ENCODE results near the gene SOS2.

DNA sequence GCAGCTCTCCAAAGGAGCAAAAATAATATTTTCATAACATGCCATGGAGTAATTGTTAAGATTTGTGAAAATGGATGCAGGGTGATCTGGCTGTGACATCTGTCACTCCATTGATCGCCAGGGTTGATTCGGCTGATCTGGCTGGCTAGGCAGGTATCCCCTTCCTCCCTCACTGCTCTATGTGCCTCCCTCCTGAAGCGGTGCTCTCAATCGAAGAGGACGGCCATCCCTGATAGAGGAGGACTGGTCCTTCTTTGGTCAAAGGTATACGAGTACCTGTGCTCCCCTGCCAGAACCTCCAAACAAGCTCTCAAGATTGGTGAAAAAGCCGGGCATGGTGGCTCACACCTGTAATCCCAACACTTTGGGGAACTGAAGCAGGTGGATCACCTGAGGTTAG, 162.9 kb downstream of the SOS2 start:
- TF ChIP-seq POLR2A (IDR thresholded peaks at IDR 0.05; ENCODE audit: low read depth, low read length) = no peak
- no peak for TF ChIP-seq SPI1 (IDR thresholded peaks at IDR 0.05; ENCODE audit: low read depth, low read length)
- TF ChIP-seq POLR2AphosphoS5 (IDR thresholded peaks at IDR 0.05; ENCODE audit: low read depth, low read length) = no peak
- TF ChIP-seq TAF1 (IDR thresholded peaks at IDR 0.05; ENCODE audit: low read depth, low read length) = no peak
- TF ChIP-seq PAX5 (IDR thresholded peaks at IDR 0.05; ENCODE audit: insufficient read depth, low read length, severe bottlenecking) = no peak

Measured in GM12891 (cell line).